ENCODE results near the gene DNAH11.

Gene DNAH11

DNA sequence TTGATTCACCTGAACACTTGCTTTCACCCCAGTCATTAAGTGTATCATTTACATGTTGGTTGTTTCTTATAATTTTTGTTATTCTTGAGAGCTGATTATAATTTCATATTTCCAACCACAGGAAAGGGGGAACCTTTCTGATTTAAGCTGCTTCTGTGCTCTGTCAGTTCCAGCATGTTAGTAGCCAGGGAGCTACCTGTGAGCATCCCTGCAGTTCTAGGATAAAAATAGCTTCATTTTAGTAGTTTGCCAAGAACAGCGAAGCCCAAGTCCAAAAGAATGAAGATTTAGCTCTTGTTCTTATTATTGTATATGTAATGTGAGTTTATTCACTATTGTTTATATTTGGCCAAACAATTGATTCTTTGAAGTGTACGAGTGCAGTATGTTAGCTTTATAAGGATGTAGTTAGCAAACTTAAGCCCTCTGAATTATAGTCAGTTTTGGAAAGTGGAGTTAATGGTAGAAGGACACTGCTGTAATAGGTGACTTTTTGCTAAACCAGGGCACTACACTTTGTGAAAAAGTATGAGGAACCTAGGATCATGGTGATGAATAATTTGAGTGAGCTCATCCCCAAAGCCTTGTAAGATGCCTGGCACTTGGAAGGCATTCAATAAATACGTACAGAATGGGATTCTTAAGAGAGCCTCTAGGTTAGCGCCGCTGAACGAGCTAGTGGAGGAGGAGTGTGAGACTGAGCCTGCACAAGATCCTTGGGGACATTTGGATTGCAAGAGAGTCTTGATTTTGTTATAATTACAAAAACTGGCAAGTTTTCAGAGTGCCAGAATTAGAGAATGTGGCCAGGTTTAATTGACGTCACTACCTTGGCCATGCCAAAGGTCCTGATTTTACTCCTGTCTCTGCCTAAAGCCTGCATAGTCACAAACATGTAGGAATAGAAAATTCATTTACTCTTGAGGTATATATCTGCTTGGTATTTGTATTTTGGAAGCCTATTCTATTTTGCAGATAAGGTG is 29.8 kb downstream of the DNAH11 start:
- no peak for DNase-seq (ENCODE audit: low read depth)
- TF ChIP-seq, protein P1, sequence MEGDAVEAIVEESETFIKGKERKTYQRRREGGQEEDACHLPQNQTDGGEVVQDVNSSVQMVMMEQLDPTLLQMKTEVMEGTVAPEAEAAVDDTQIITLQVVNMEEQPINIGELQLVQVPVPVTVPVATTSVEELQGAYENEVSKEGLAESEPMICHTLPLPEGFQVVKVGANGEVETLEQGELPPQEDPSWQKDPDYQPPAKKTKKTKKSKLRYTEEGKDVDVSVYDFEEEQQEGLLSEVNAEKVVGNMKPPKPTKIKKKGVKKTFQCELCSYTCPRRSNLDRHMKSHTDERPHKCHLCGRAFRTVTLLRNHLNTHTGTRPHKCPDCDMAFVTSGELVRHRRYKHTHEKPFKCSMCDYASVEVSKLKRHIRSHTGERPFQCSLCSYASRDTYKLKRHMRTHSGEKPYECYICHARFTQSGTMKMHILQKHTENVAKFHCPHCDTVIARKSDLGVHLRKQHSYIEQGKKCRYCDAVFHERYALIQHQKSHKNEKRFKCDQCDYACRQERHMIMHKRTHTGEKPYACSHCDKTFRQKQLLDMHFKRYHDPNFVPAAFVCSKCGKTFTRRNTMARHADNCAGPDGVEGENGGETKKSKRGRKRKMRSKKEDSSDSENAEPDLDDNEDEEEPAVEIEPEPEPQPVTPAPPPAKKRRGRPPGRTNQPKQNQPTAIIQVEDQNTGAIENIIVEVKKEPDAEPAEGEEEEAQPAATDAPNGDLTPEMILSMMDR (IDR thresholded peaks at IDR 0.05; ENCODE audit: low read length, missing control alignments), result no peak
- H3K4me3 ChIP-seq (replicated peaks; ENCODE audit: low read depth, low read length), result no peak overlapping the region

DNA sequence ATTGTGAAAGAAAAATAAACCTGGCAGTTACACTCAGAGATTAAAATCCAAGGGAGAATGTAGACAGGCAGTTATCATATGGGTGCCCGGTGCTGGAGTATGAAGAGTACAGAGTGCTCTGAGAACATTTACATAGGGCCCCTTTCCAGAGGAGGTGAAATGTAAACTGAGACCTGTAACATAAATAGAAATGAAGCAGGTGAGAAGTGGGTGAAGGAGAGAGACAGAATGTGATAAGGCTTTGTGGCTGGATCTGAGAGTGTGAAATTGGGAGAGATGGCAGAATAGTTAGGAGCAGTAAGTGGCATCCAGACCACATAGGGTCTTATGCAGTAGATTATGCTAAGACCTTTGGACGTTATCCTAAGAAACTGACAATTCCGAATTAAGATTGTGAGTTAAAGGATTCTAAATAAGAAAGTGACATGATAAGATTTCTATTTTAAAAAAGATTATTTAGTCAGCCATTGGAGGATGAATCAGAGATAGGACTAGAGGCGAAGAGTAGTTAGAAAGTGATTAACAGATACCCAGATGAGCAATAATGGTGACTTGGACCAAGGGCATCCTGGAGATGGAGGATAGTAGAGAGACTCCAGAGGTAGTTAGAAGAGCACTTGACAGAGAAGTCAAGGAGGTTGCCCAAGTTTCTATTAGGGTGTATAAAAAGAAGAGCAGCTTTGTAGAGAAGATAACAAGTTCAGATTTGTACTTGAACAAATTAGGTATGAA is 36.7 kb downstream of the DNAH11 start:
- DNase-seq (ENCODE audit: low read depth), result no peak
- TF ChIP-seq, protein P1 (IDR thresholded peaks at IDR 0.05; ENCODE audit: low read length, missing control alignments), result no peak
- H3K4me3 ChIP-seq (replicated peaks; ENCODE audit: low read depth, low read length), result no peak overlapping the region

DNA sequence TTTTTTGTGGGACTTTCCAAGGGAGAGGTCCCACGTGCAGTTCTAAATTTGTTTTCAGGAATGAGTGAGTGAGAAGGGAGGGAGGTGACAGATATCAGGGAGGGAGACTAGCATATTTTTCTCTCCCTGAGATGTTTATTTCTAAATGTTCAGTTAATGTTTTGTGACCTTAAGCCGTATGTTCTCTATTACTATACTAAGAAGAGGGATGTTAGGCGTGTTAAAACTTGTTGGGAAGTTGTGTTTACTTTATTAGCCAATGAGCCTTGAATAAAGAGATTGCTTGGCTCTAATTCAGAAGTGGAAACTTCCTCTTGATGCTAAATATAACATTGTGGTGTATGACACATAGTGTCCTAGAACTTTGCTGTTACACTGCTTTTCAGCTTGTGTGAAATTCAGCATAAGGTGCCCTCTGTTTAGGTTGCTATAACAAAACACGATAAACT is 37.3 kb downstream of the DNAH11 start:
- DNase-seq (ENCODE audit: low read depth), result peak; percentile 75

DNA sequence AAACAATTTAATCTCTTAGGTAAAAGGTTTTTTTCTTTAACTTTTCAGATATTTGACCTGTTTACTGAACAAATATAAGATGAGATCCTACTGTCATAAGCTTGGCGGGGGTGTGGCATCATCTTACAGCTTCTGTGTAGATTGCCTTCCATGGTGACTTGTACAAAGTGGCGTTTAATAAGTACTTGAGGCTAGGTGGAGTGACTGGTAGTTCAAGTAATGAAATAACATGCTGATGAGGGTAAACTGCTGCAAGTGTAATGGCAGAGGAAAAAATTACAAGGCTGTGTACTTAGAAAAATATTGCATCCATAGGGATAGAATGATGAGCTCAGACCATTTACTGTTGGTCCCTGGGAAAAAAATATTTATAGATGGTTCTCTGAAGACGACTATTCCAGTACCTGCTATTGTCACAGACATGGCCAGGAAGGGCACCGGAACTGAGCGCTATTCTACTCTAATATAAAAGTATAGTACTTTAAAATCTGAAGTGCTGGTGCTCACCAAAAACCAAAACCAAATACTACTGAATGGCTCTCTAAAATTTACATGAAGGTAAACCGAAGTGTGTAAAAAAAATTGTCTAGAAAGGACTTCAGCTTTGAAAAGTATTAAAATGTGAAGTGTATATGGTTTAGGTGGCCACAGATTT is 42.4 kb downstream of the DNAH11 start:
- no peak for DNase-seq (ENCODE audit: low read depth)
- H3K4me3 ChIP-seq (replicated peaks; ENCODE audit: low read depth, low read length), result no peak overlapping the region
- TF ChIP-seq, protein P1 (IDR thresholded peaks at IDR 0.05; ENCODE audit: low read length, missing control alignments), result no peak

More for the DNA sequence above, 37.3 kb downstream of the DNAH11 start:
- H3K4me3 ChIP-seq (replicated peaks; ENCODE audit: low read depth, low read length), result no peak overlapping the region
- TF ChIP-seq, protein P1 (IDR thresholded peaks at IDR 0.05; ENCODE audit: low read length, missing control alignments), result no peak

DNA sequence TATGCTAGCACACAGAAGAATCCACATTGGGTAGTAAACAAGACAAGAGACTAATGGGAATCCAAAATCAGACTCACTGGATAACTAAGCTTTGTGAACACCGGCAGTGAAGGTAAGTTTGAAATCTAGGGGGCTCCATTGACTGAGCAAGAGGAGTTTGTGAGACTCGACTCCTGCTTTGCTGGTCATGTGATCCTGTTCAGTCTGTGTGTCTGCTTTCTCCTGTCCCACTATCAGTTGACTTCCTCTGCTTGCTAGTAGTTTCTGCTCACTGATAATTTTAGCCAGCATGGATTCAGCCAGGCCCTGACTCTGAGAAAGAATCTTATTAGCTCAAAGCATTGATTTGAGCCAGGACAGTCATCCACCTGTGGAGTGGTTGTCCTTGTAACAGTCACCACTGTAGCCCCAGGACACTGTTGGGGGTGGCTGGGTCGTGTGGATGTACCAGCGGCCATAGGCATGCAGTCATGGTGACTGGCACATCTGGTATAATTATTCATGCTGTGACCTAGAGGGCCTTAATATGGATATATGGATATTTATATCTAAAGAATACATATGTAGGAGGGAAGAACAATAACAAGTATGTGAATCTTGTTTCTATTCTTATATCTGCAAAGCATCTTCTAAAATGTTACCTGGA is 44.4 kb downstream of the DNAH11 start:
- TF ChIP-seq, protein P1 (IDR thresholded peaks at IDR 0.05; ENCODE audit: low read length, missing control alignments), result no peak
- DNase-seq (ENCODE audit: low read depth), result no peak
- no peak overlapping the region for H3K4me3 ChIP-seq (replicated peaks; ENCODE audit: low read depth, low read length)

DNA sequence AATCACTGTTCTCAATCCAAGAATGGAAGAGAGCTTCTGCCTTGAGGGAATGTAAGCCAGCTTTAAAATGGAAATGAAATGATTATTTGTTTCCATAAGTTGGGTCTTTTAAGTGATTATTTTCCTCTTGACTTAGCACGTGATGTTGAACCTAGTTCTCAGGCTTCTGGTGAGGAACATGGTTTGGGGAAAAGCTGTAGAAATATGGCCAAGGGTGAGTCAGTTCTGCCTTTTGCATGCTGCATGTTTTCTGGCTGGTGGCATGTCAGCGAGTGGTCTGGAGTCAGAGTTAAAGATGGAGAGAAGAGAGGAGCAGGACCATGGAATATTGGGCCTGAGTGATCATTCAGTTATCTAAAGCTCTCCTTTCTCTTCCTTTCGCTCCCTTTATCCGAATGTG is 54.0 kb downstream of the DNAH11 start:
- no peak for DNase-seq (ENCODE audit: low read depth)
- no peak overlapping the region for H3K4me3 ChIP-seq (replicated peaks; ENCODE audit: low read depth, low read length)
- TF ChIP-seq, protein P1 (IDR thresholded peaks at IDR 0.05; ENCODE audit: low read length, missing control alignments), result no peak
